Measurements from ENCODE around the gene PNMA8B.

GRCh38 chr19:46486358-46486757 is 9.3 kb downstream of the PNMA8B start:
- TF ChIP-seq CTCF (IDR thresholded peaks at IDR 0.05) (no peak), POLR2A (IDR thresholded peaks at IDR 0.05) (no peak), POLR2AphosphoS5 (IDR thresholded peaks at IDR 0.05) (no peak)
